Measurements from ENCODE around the gene MS4A10. TPM values are rescaled to one million over a fixed set of nuclear protein-coding genes. Genes with fewer than 3 reads are reported as not detected.

MS4A10 gene
- polyA plus RNA-seq, 3 donors from 2014 or later: not detected

- H3K27ac Mint-ChIP-seq: no peak overlapping the region
- no peaks in the 10 kb centered on the region for H3K4me1 Mint-ChIP-seq
- peaks cover 0 to 1% (median 0%) of the 10 kb centered on the region in 3 donors for H3K27me3 Mint-ChIP-seq (ENCODE audit: low read depth in 3 of 3)
- H3K4me3 Mint-ChIP-seq: no peak overlapping the region
- no peaks in the 10 kb centered on the region for H3K9me3 Mint-ChIP-seq
- DNase-seq: no peak
- no peaks in the 10 kb centered on the region for H3K36me3 Mint-ChIP-seq
Observed at GRCh38 chr11:60785806-60786361, 751 bp downstream of the MS4A10 start.

- Mint-ChIP-seq H3K9me3 (no peaks in the 10 kb centered on the region), H3K27me3 (ENCODE audit: low read depth in 3 of 3) (peaks cover 0 to 3% (median 1%) of the 10 kb centered on the region in 3 donors), H3K4me1 (no peaks in the 10 kb centered on the region), H3K4me3 (no peak overlapping the region), H3K27ac (no peak overlapping the region), H3K36me3 (no peaks in the 10 kb centered on the region)
- no peak for DNase-seq
Observed at GRCh38 chr11:60786811-60787567, 1.9 kb downstream of the MS4A10 start.

- H3K27ac Mint-ChIP-seq: no peak overlapping the region
Observed at GRCh38 chr11:60788401-60789125, 3.4 kb downstream of the MS4A10 start.

GRCh38 chr11:60790726-60791125, 5.6 kb downstream of the MS4A10 start:
- H3K9me3 Mint-ChIP-seq: no peaks in the 10 kb centered on the region
- no peaks in the 10 kb centered on the region for H3K4me1 Mint-ChIP-seq
- H3K4me3 Mint-ChIP-seq: no peak overlapping the region
- H3K36me3 Mint-ChIP-seq: no peaks in the 10 kb centered on the region
- no peak for DNase-seq
- H3K27ac Mint-ChIP-seq: no peak overlapping the region
- H3K27me3 Mint-ChIP-seq (ENCODE audit: low read depth in 3 of 3): peaks cover 2 to 4% (median 3%) of the 10 kb centered on the region in 3 donors

More at GRCh38 chr11:60788401-60789125, 3.4 kb downstream of the MS4A10 start:
- Mint-ChIP-seq H3K4me3 (no peak overlapping the region), H3K4me1 (no peaks in the 10 kb centered on the region), H3K27me3 (ENCODE audit: low read depth in 3 of 3) (peaks cover 2 to 4% (median 3%) of the 10 kb centered on the region in 3 donors), H3K9me3 (no peaks in the 10 kb centered on the region), H3K36me3 (no peaks in the 10 kb centered on the region)
- no peak for DNase-seq

- Mint-ChIP-seq H3K27me3 (ENCODE audit: low read depth in 3 of 3) (peaks cover 2 to 4% (median 3%) of the 10 kb centered on the region in 3 donors), H3K4me1 (no peaks in the 10 kb centered on the region), H3K9me3 (no peaks in the 10 kb centered on the region), H3K4me3 (no peak overlapping the region), H3K36me3 (no peaks in the 10 kb centered on the region), H3K27ac (no peak overlapping the region)
- no peak for DNase-seq
Observed at GRCh38 chr11:60791153-60791933, 6.2 kb downstream of the MS4A10 start.

GRCh38 chr11:60792521-60792920, 7.4 kb downstream of the MS4A10 start:
- Mint-ChIP-seq H3K36me3 (no peaks in the 10 kb centered on the region), H3K27me3 (ENCODE audit: low read depth in 3 of 3) (peaks cover 2 to 6% (median 4%) of the 10 kb centered on the region in 3 donors), H3K9me3 (no peaks in the 10 kb centered on the region), H3K27ac (no peak overlapping the region), H3K4me1 (no peaks in the 10 kb centered on the region), H3K4me3 (no peak overlapping the region)
- no peak for DNase-seq

GRCh38 chr11:60795291-60795690, 10.2 kb downstream of the MS4A10 start:
- peaks cover 2 to 7% (median 2%) of the 10 kb centered on the region in 3 donors for H3K27me3 Mint-ChIP-seq (ENCODE audit: low read depth in 3 of 3)
- no peaks in the 10 kb centered on the region for H3K36me3 Mint-ChIP-seq
- no peak for DNase-seq
- H3K4me3 Mint-ChIP-seq: no peak overlapping the region
- H3K27ac Mint-ChIP-seq: no peak overlapping the region
- no peaks in the 10 kb centered on the region for H3K9me3 Mint-ChIP-seq
- no peaks in the 10 kb centered on the region for H3K4me1 Mint-ChIP-seq

- Mint-ChIP-seq H3K36me3 (no peaks in the 10 kb centered on the region), H3K4me3 (no peak overlapping the region), H3K9me3 (no peaks in the 10 kb centered on the region), H3K27ac (no peak overlapping the region), H3K4me1 (no peaks in the 10 kb centered on the region), H3K27me3 (ENCODE audit: low read depth in 3 of 3) (peaks cover 1 to 8% (median 4%) of the 10 kb centered on the region in 3 donors)
- DNase-seq: no peak
Observed at GRCh38 chr11:60797846-60798630, 12.9 kb downstream of the MS4A10 start.

- Mint-ChIP-seq H3K27me3 (ENCODE audit: low read depth in 3 of 3) (peaks cover 1 to 9% (median 2%) of the 10 kb centered on the region in 3 donors), H3K9me3 (no peaks in the 10 kb centered on the region), H3K4me3 (no peak overlapping the region), H3K4me1 (no peaks in the 10 kb centered on the region), H3K27ac (no peak overlapping the region), H3K36me3 (no peaks in the 10 kb centered on the region)
- DNase-seq: no peak
Observed at GRCh38 chr11:60798631-60799030, 13.5 kb downstream of the MS4A10 start.

GRCh38 chr11:60801194-60801593, 16.1 kb downstream of the MS4A10 start:
- Mint-ChIP-seq H3K27me3 (ENCODE audit: low read depth in 3 of 3) (peaks cover 2 to 9% (median 6%) of the 10 kb centered on the region in 3 donors), H3K4me3 (no peak overlapping the region)

GRCh38 chr11:60803273-60803936, 18.3 kb downstream of the MS4A10 start:
- H3K27me3 Mint-ChIP-seq (ENCODE audit: low read depth in 3 of 3): peaks cover 4 to 6% (median 6%) of the 10 kb centered on the region in 3 donors

More at GRCh38 chr11:60801194-60801593, 16.1 kb downstream of the MS4A10 start:
- Mint-ChIP-seq H3K27ac (no peak overlapping the region), H3K4me1 (no peaks in the 10 kb centered on the region), H3K36me3 (no peaks in the 10 kb centered on the region), H3K9me3 (no peaks in the 10 kb centered on the region)
- DNase-seq: no peak

GRCh38 chr11:60809249-60809648, 24.1 kb downstream of the MS4A10 start:
- Mint-ChIP-seq H3K36me3 (no peaks in the 10 kb centered on the region), H3K4me3 (no peak overlapping the region), H3K27ac (no peak overlapping the region), H3K9me3 (peaks cover 0 to 2% (median 0%) of the 10 kb centered on the region in 6 donors), H3K4me1 (no peaks in the 10 kb centered on the region), H3K27me3 (ENCODE audit: low read depth in 3 of 3) (peaks cover 2 to 6% (median 4%) of the 10 kb centered on the region in 3 donors)
- no peak for DNase-seq

More at GRCh38 chr11:60803273-60803936, 18.3 kb downstream of the MS4A10 start:
- Mint-ChIP-seq H3K4me3 (no peak overlapping the region), H3K27ac (no peak overlapping the region), H3K4me1 (no peaks in the 10 kb centered on the region), H3K36me3 (no peaks in the 10 kb centered on the region), H3K9me3 (no peaks in the 10 kb centered on the region)
- DNase-seq: no peak

Data from immature natural killer cell (primary cell).